DND-41 (cell line): ENCODE data around the gene LHFPL2.

Source experiments
- ATAC-seq: fragments of 200-7000 bp; cut with Tn5 transposase; 3 replicates; pipeline ENCODE4 v1.9.1; 2021; ENCODE audit warnings: low read depth; ENCODE audit not compliant: insufficient read depth
- DNase-seq: peaks from one replicate; pipeline ENCODE4 v3.0.0-alpha.2; 2020
- H2AFZ ChIP-seq: 2 replicates; pipeline ENCODE4 v1.6.0; 2012; ENCODE audit warnings: low read depth, low read length
- H3K27ac ChIP-seq: 2 replicates; pipeline ENCODE4 v1.5.1; 2012; ENCODE audit warnings: low read length, inconsistent platforms
- H3K27me3 ChIP-seq: fragments of 200-600 bp; sonication (generic); 2 replicates; pipeline ENCODE4 v1.6.0; 2012; ENCODE audit warnings: low read length, mild to moderate bottlenecking, inconsistent platforms; ENCODE audit not compliant: insufficient read depth, poor library complexity
- H3K36me3 ChIP-seq: 2 replicates; pipeline ENCODE4 v1.5.1; 2012; ENCODE audit warnings: low read length, inconsistent platforms; ENCODE audit not compliant: insufficient read depth
- H3K4me1 ChIP-seq: 2 replicates; pipeline ENCODE4 v1.5.1; 2012; ENCODE audit warnings: mild to moderate bottlenecking, low read length; ENCODE audit not compliant: insufficient read depth
- H3K4me2 ChIP-seq: 2 replicates; pipeline ENCODE4 v1.6.0; 2012; ENCODE audit warnings: mild to moderate bottlenecking, moderate library complexity, low read length, inconsistent platforms; ENCODE audit not compliant: insufficient read depth
- H3K4me3 ChIP-seq, 2 experiments: fragments of 200-600 bp in 1 of 2; shearing (Covaris generic) in 1 of 2; 2 replicates each; pipeline ENCODE4 v1.5.1; 2012 to 2016; ENCODE audit warnings: inconsistent platforms in 2 of 2, low read length in 2 of 2, mild to moderate bottlenecking in 2 of 2, low read depth in 1 of 2, moderate library complexity in 1 of 2
- H3K79me2 ChIP-seq: 2 replicates; pipeline ENCODE4 v1.6.0; 2012; ENCODE audit warnings: low read length, inconsistent platforms; ENCODE audit not compliant: insufficient read depth
- H3K9ac ChIP-seq: 2 replicates; pipeline ENCODE4 v1.6.0; 2012; ENCODE audit warnings: low read depth, mild to moderate bottlenecking, inconsistent platforms, low read length, moderate library complexity
- H3K9me3 ChIP-seq: 2 replicates; pipeline ENCODE4 v1.5.1; 2012; ENCODE audit warnings: low read length, moderate library complexity, mild to moderate bottlenecking, inconsistent platforms; ENCODE audit not compliant: insufficient read depth, severe bottlenecking
- H4K20me1 ChIP-seq: 2 replicates; pipeline ENCODE4 v1.6.0; 2012; ENCODE audit warnings: low read length; ENCODE audit not compliant: insufficient read depth
- CTCF ChIP-seq: IDR thresholded peaks from 2 replicates; pipeline ENCODE4 v1.5.1; 2012; ENCODE audit warnings: borderline replicate concordance, low read length, moderate library complexity, mild to moderate bottlenecking; ENCODE audit not compliant: poor library complexity, severe bottlenecking; ENCODE audit errors: extremely low read depth
- EZH2 ChIP-seq: IDR thresholded peaks from 3 replicates; pipeline ENCODE4 v1.6.1; 2012; ENCODE audit warnings: borderline replicate concordance, low read depth, mild to moderate bottlenecking, moderate library complexity, low read length, inconsistent platforms; ENCODE audit not compliant: severe bottlenecking

Gene LHFPL2

GRCh38 chr5:78482948-78483347, 165.6 kb downstream of the LHFPL2 start:
- Histone ChIP-seq H2AFZ (no peak overlapping the region), H3K4me3 (no peak overlapping the region), H3K27ac (no peak overlapping the region), H3K27me3 (no peaks in the 10 kb centered on the region), H3K9ac (no peak overlapping the region), H3K4me1 (peaks cover 11% of the 10 kb centered on the region), H4K20me1 (no peaks in the 10 kb centered on the region), H3K9me3 (no peaks in the 10 kb centered on the region), H3K4me2 (no peak overlapping the region), H3K79me2 (no peaks in the 10 kb centered on the region), H3K36me3 (no peaks in the 10 kb centered on the region)
- no peak for TF ChIP-seq CTCF
- TF ChIP-seq EZH2: no peak
- no peak for ATAC-seq
- DNase-seq: no peak

- Histone ChIP-seq H3K27ac (no peak overlapping the region), H3K27me3 (no peaks in the 10 kb centered on the region), H3K9me3 (no peaks in the 10 kb centered on the region), H3K9ac (no peak overlapping the region), H3K4me2 (no peak overlapping the region), H4K20me1 (no peaks in the 10 kb centered on the region), H3K36me3 (0 out of 2 replicates have a peak, but pooled peaks cover 3% of the 10 kb centered on the region), H3K79me2 (no peaks in the 10 kb centered on the region), H3K4me1 (no peaks in the 10 kb centered on the region), H2AFZ (no peak overlapping the region), H3K4me3 (no peak overlapping the region)
- DNase-seq (no peak), ATAC-seq (no peak)
- TF ChIP-seq EZH2: no peak
- TF ChIP-seq CTCF: no peak
These were observed 171.8 kb downstream of the LHFPL2 start for GRCh38 chr5:78476795-78477194.

- Histone ChIP-seq H3K4me3 (no peak overlapping the region), H3K27me3 (no peaks in the 10 kb centered on the region), H3K4me2 (no peak overlapping the region), H3K9me3 (no peaks in the 10 kb centered on the region), H3K9ac (no peak overlapping the region), H2AFZ (no peak overlapping the region), H4K20me1 (no peaks in the 10 kb centered on the region), H3K4me1 (no peaks in the 10 kb centered on the region), H3K79me2 (no peaks in the 10 kb centered on the region), H3K27ac (no peak overlapping the region), H3K36me3 (0 out of 2 replicates have a peak, but pooled peaks cover 3% of the 10 kb centered on the region)
- TF ChIP-seq EZH2: no peak
- TF ChIP-seq CTCF: no peak
- ATAC-seq (no peak), DNase-seq (no peak)
These were observed 173.2 kb downstream of the LHFPL2 start for GRCh38 chr5:78475370-78475769.

GRCh38 chr5:78473751-78474150, 174.8 kb downstream of the LHFPL2 start:
- no peak overlapping the region for H3K4me2 ChIP-seq
- DNase-seq (no peak), ATAC-seq (no peak)

More at GRCh38 chr5:78473751-78474150, 174.8 kb downstream of the LHFPL2 start:
- no peak overlapping the region for H3K9ac ChIP-seq
- no peaks in the 10 kb centered on the region for H3K79me2 ChIP-seq
- H2AFZ ChIP-seq: no peak overlapping the region
- H3K27ac ChIP-seq: no peak overlapping the region
- H3K36me3 ChIP-seq: 0 out of 2 replicates have a peak, but pooled peaks cover 3% of the 10 kb centered on the region
- TF ChIP-seq CTCF: no peak
- TF ChIP-seq EZH2: no peak
- H3K9me3 ChIP-seq: no peaks in the 10 kb centered on the region
- no peaks in the 10 kb centered on the region for H4K20me1 ChIP-seq
- H3K27me3 ChIP-seq: no peaks in the 10 kb centered on the region
- H3K4me3 ChIP-seq: no peak overlapping the region
- no peaks in the 10 kb centered on the region for H3K4me1 ChIP-seq
